ENCODE data around the gene YTHDC2.

YTHDC2 gene

DNA sequence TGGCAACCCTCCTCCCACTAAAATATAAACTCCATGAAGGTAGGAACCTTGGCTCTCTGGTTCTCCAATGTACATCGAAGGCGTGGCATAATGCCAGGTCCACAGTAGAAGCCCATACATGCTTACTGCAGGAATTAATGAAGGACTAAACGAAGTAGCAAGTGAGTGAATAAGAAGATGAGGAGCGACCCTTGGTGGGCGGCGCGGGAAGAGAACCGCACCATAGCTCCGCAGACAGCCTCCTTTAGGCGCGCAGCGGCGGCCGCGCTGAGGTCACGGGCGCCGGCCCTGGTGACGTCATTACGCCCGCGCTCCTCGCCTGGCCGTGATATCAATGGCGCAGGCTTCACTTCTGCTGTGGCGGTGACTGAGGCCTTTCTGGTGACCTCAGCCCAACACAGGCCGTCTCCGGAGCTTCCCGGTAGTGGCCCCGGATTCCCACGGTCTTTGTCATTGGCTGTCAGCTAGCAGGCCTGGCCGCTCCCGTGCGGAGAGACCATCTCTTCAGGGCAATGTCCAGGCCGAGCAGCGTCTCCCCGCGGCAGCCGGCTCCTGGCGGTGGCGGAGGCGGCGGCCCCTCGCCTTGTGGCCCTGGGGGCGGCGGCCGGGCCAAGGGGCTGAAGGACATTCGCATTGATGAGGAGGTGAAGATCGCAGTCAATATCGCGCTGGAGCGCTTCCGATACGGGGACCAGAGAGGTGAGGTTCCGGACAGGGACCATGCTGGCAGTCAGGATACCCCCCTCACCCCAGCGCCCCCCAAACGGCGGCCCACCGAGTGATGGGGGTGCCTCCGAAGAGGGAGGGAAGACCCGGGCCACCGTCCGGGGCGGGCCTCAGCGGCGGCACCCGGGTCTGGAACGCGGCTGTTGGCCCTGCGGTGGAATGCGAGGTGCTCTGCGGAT, at the start of gene YTHDC2:
Gene YTHDC2 (plus strand): TSS at position 311 of the 905 bp plus-strand sequence. CDS start 202 bp downstream, at position 513.
- DNase-seq (ENCODE audit: low spot score): peak; percentile 90

DNA sequence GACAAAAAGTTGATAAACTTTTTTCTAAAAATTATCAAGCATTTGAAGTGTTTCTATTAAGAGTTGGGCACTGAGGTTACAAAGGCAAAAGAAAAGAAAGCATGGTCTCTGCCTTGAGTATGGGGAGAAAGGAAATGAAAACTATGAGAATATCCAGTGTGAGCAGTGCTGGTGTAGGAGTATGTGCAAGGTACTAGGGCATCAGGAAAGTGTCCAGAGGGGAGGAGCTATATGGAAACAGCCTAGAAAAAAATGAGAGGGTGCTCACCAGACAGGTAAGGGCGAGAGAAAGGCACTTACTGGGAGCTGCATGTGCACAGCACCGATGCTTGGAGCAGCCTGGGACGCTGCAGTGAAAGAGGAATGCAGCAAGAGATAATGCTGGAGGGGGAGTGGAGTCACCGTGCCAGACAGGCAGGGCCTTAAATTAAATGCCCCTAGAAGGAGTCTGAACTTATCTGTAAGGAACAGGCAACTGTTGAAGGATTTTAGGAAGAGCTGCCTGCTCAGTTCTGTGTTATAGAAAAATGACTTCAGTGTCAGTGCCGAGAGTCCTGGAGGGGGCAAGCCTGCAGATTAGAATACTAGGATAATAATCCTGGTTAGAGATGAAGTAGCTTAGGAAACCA, 39.3 kb upstream of the YTHDC2 start:
- DNase-seq (ENCODE audit: low spot score): no peak

DNA sequence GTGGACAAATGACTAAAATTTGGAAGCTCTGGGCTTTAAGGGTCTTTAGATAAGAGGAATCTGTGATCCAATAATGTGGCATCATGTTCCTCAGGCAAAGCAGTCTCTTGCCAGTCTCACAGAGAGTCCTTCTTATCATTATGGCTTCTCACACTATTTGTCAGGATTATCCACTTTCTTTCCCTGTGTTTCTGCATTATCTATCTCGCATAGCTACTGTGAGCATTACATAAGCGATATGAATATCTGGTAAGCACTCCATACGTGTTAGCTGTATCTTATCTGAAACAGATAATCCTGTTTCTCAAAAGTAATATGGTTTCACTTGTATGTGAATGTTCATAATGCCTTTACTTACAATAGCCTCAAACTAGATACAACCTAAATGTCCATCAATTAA, 34.8 kb upstream of the YTHDC2 start:
- DNase-seq (ENCODE audit: low spot score): no peak

DNA sequence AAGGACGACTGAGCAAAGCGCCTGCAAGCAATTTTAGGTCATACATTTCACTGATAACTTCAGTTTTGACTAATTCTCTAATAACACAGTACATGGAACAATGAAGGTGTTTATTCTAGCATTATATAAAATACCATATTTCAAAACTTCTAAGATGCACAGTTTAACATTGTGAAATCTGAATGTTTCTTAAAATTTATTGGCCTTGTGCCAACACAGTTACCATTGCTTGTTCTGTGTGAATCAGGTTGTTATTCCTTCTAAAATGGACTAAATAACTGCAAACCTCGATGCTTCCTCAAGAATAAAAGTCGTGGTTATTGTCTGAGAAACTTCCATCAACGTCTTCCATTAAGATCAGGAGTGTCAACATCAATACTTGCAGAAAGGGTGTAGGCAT, 33.3 kb upstream of the YTHDC2 start:
- no peak for DNase-seq (ENCODE audit: low spot score)

DNA sequence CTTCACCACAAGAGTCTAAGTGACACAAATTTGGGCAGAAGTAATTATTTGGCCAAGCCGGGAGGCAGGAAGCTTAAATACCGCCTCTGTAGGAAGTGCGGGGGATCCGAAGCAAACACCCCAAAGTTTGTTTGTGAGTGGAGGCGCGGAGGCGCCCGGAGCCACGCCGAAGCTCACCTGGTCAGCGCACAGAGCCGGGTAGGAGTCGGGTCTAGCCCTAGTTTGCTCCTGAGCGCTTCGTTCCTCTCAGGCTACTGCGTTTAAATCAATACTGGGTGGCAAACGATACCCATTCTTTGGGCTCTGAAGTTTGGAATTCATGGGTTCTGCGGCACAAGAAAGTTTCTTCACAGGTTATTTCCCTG, 26.1 kb upstream of the YTHDC2 start:
- DNase-seq (ENCODE audit: low spot score): peak; percentile 37

DNA sequence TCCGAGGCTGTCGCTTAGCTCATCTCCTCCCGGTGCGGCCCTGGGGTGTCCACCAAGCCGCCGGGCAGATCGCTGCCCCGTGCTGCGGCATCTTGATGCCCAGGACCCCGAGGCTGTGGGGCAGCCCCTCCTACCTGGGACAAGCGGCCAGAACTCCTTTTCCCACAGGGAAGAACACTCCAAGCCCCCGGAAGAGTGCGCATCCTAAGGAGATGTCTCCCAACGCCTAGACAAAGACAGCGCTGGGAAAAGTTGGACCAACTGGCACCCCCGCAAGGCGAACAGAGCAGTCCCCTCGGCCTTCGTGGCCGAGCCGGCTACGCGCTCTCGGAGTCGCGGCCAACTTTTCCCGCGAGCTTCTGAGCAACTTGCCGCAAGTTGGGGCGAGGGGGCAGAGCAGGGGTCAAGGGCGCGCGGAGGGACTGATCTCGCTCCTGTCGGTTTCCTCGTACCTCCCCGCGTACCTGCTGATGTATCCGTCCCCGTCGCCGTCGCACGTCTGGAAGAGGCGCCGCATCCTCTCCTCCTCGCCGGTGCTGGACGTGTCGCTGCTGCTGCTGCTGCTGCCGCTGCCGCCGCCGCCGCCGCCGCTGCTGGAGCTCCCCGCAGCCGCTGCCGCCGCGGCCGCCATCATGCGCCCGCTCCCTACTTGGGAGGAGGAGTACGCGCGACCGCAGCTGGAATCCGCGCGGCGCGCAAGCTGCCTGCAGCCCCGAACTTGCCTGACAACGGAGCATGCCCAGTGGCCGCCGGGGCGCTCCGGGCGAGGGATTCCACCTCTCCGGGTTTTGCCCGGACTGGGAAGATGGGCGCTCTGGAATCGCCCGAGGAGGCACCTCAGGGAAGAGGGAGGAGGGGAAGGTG, 25.5 kb upstream of the YTHDC2 start, which contains the start of gene MCC:
Gene MCC (minus strand): TSS at position 673 of the 864 bp plus-strand sequence.
- peak; percentile 91 for DNase-seq (ENCODE audit: low spot score)

DNA sequence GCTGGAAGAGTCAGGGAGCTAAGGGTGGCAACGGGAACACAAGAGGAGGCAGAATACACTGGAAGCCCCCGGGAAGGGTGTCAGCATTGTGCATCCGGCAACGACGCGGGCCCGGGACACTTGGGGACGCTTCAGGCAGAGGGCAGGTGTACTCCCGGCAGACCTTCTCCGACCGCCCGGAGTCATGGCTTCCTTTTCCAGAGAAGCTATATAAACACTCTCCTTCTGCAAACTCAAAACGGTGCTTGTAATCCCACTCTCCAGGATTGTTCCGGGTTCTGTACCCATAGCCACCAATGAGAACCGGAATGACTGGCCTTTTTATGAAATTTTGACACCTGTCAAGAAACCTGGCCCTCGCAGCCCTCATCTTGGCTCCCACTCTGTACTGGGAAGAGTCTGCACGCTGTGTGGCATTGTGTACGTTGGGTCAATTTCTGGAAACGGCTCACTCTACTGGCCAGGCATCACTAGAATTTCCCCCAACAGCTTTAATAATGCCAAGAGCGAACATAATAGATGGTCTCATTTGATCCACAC, 24.8 kb upstream of the YTHDC2 start:
- no peak for DNase-seq (ENCODE audit: low spot score)

DNA sequence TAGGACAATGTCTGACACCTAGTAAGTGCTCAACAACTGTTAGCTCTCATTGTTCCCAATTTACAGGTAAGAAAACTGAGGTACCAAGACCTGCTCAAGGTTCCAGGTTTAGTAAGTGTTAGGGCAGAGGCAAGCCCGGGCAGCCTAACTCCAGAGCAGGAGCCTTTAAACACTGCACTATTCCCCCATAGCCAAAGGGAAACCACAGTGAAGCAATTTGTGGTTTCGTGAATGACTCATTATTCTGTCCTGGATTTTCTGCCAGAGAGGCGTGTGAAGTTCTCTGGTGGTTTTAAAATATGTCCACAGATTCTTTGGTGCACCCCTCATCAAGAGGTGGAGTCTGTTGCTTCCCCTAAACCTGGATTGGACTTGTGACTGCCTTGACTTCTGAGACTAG, 24.2 kb upstream of the YTHDC2 start:
- DNase-seq (ENCODE audit: low spot score): peak; percentile 98

DNA sequence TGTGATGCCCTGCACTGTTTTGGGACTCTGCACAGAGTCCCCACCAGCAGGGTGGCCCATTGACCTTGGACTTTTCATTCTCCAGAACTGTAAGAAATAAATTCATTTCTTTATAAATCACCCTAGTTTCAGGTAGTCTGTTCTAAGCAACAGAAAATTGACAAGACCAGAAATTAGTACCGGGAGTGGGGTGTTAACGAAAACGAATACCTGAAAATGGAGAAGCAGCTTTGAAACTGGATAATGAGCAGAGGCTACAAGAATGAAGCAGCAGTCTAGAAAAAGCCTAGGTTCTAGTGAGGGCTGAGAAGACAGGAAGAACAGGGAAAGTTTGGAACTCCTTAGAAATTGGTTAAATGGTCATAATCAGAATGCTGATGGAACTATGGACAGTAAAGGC, 23.2 kb upstream of the YTHDC2 start:
- no peak for DNase-seq (ENCODE audit: low spot score)

DNA sequence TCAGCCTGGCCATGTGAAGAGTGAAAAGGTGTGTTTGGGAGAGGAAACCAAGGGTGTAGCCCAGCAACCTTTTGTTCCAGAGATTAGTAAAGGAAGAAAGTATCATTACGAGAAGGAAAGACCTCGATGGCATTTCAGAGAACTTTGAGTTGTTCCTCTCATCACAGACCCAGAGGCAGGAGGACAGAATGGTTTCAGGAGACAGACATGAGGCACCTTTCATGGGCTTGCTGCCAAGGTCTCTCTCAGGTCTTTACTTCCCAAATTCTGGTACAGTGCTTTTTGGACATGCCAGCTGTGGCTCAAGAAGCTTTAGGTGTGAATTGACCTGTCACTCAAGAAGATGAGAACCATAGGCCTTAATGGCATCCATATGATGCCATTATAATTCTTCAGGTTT, 22.5 kb upstream of the YTHDC2 start:
- no peak for DNase-seq (ENCODE audit: low spot score)

DNA sequence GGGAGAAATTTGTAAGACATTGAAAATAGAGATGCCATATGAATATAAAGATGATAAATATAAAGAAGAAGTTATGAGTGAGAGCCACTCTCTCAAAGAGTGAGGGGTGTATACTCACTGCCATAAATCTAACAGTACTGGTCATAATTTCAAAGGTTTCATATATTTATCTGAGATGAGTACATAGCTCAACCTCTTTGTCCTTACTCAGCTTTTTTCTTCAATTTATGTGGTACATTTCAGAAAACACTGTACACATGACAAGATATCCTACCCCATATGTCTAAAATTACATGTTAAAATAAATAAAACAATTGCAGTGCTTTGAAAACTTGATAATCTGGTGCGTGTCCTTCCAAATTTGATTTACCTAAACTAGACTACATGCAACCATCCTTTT, 20.0 kb upstream of the YTHDC2 start:
- no peak for DNase-seq (ENCODE audit: low spot score)

DNA sequence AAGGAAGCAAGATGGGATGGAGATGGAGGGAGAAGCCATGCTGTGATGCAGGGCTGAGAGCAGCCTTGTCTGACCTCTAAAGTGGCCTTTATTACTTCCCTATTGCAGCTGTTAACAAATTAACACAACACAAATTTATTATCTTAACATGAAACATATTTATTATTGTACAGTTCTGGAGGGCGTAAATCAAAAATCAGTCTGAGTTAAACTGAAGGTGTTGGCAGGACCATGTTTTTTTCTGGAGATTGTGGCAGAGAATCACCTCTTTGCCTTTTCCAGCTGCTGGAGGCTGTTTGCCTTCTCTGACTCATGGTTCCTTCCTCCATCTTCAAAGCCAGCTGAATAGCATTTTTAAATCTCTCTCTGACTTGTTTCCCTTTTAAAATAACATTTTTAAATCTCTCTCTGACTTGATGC, 18.1 kb upstream of the YTHDC2 start:
- DNase-seq (ENCODE audit: low spot score): peak; percentile 6

DNA sequence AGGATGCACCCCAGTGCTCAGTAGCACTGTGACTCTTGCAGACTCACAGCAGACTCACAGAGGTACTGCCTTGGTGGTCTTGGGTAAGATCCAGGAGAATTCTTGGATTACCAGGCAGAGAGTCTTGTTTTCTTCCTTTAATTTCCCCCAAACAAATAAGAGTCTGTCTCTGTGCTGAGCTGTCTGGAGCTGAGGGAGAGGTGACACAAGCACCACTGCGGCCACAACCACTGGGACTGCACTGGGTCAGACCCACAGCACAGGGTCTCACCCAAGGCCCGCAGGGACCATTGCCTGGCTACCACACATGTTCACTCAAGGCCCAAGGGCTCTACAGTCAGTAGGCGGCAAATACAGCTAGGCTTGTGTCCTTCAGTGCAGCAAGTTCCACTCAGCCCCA, 11.4 kb upstream of the YTHDC2 start:
- no peak for DNase-seq (ENCODE audit: low spot score)

DNA sequence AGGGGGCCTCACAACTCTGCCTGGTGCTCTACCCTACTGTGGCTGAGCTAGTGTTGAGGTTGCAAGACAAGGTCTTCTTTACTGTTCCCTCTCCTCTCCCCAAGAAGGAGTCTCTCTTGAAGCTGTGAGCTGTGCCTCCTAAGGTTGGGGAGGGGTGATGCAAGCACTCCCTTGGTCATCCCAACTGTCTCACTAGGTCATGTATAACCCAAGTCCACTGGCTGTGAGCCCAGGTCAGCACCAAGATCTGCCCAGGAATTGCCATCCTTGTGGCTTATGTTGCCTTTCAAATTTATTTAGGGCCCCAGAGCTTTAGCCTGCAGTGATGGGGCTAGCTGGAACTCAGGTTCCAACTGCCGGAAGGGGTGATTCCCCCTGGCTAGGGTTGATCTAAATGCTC, 10.3 kb upstream of the YTHDC2 start:
- DNase-seq (ENCODE audit: low spot score): no peak

DNA sequence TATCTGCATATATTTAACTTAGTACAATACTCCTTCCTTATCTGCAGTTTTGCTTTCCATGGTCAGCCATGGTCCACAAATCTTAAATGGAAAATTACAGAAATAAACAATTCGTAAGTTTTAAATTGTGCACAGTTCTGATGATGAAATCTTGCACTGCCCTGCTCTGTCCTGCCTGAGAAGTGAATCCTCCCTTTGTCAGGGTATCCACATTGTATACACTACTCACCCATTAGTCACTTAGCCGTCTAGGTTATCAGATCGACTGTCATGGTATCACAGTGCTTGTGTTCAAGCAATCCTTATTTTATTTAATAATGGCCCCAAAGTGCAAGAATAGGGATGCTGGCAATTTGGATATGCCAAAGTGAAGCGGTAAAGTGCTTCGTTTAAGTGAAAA, 8.3 kb upstream of the YTHDC2 start:
- DNase-seq (ENCODE audit: low spot score): no peak

DNA sequence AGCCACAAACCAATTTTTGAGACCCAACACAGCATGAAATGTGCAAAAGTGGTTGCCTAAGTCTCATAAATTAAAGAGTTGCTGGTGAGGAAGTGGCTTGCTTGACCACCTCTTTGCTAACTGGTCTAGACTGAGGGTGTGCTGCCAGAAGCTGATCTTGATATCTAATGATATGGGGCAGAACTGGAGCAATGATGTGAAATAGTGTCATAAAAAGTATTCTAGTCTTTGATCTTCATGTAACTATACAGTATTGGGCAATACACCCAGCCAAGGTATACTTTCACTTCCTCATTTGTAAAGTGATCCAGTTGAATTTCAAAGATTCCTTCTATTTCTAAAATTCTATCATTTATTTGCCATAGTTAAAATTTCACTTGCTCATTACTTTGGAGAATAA, 5.9 kb upstream of the YTHDC2 start:
- no peak for DNase-seq (ENCODE audit: low spot score)

DNA sequence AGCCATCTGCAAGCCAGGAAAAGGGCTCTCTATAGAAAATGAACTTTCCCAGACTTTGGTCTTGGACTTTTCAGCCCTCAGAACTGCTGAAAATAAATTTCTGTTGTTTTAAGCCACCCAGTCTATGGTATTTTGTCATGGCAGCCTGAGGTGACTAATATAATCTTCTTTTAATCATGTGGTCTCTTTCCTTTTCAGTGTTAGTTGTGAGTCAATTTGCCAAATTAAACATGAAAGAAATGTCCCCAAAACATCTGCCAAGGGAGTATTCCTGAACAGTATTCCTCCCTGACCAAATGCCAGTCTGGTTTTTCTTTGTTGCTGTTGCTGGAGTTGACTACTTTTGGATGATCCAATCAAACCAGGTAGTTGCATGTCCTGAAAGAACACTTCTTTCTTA, 4.7 kb upstream of the YTHDC2 start:
- no peak for DNase-seq (ENCODE audit: low spot score)

DNA sequence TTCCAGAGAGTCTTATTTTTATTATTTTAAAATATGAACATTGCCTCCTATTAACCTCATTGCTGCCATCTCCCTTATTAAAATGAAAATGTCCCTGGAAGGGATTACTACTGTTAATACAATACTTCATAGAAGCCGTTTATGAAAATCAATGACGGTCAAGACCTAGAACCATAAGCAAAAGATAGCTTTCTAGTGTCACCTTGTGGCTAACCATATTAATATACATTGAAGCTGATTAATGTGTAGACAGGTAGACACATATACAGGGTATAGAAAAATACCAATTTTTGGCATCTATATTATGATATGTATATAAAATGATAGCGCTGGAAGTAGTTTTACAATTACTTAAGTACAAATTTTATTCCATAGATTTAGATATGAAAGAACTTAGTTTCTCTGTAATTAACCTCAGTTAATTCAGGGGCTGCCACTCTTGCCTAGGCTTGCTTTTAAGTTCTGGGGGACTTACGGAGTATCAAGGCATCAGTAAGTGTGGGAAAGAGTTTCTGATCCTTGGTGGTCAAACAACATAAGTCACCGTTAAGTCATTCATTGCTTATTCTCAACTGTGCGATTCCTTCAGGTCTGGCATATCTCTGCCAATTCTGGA, 2.5 kb upstream of the YTHDC2 start:
- DNase-seq (ENCODE audit: low spot score): peak; percentile 35

DNA sequence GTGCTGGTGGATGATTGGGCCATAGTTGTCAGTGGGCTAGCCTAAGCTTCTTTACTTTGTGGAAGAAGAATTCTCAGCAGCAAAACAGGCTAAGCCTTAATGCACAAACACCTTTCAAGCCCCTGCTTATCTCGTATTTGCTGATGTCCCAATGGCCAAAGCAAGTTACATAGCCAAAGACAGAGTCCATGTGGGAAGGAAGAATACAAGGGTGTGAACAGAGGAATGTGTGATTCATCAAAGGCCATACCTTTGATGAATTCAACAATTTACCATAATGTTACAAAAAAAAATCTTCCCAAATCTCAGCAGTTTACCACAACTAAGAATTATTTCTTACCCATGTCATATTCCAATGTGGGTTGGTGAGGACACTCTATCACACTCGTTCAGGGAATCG, 1.2 kb upstream of the YTHDC2 start:
- no peak for DNase-seq (ENCODE audit: low spot score)

DNA sequence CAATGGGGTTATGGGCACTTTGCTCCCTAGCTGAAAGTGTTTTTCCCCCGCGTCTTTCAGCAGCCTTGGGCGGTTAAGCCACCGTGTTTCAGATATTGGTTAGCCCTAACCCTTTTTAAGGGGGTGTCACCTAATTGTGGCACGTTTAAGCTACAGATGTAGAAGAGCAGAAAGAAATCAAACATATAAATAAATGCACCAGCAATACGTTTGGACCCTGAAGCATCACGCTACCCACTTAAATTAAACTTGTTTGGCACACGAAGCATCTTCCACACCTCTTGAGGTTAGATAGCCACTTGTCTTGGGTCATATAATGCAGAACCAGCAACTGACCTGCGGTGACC, 768 bp downstream of the YTHDC2 start:
- no peak for DNase-seq (ENCODE audit: low spot score)

DNA sequence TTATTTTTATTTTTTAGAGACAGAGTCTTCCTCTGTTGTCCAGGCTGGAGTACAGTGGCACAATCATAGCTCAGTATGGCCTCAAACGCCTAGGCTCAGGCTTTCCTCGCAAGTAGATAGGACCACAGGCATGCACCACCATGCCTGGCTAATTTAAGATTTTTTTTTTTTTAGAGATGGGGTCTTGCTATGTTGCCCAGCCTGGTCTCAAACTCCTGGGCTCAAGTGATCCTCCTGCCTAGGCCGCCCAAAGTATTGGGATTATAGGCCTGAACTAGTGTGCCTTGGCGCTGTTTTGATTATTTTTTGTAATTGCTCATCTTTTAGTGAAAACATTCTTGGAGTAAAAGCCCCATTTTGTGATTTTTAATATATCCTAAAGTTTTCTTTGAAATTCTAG, 5.4 kb downstream of the YTHDC2 start:
- DNase-seq (ENCODE audit: low spot score): no peak

DNA sequence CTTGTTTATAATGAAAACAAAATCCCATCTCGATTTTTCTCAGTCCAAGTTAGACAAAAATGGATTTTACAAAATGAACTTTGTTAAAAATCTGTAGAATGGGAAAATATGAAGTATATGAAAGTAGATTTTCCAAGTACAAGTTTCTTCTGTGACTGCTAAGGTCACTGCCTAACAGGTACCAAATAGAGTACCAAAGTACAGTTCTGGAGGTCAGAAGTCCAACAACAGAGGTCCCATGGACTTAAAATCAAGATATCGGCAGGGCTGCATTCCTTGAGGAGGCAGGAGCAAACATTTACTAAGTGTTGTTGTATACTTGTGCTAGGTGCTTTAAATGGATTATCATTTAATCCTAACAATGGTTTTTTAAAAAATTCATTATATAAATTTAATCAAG, 5.9 kb downstream of the YTHDC2 start:
- DNase-seq (ENCODE audit: low spot score): no peak

All from kidney tubule cell (primary cell).